ENCODE results near the gene DNAL1.

- TF ChIP-seq CTCF (conservative IDR thresholded peaks at IDR 0.05; ENCODE audit: low read length) (no peak), EZH2phosphoT487 (IDR thresholded peaks at IDR 0.05; ENCODE audit: borderline replicate concordance) (no peak)
Observed at GRCh38 chr14:73739174-73739898, 94.5 kb downstream of the DNAL1 start.
